Stimulated activated effector memory CD8-positive, alpha-beta T cell treated with anti-CD3 and anti-CD28 coated beads, Interleukin-12 subunit alpha, Interleukin-12 subunit beta, amount 100 ng/mL, for 72 hours (primary cell): ENCODE results near the gene TMBIM6.
"Not testable (repeated sequence)": the region's sequence is repeated elsewhere in the genome, so short reads cannot be mapped to it uniquely, and the experiment has no call there.

ENCODE experiments used
- ATAC-seq: fragments of 150-1000 bp; cut with Tn5 transposase; 2 replicates; pipeline ENCODE4 v1.10.0; 2021
- DNase-seq, 2 donors: peaks; one replicate each; pipeline ENCODE4 v3.0.0; 2021 to 2022; ENCODE audit warnings: low spot score in 2 of 2
- H3K27ac Mint-ChIP-seq: one replicate; pipeline ENCODE4 v1.8.0; 2022; ENCODE audit warnings: mild to moderate bottlenecking, mixed read lengths
- H3K36me3 Mint-ChIP-seq: one replicate; pipeline ENCODE4 v1.8.0; 2022; ENCODE audit warnings: mild to moderate bottlenecking, mixed read lengths
- H3K4me1 Mint-ChIP-seq: one replicate; pipeline ENCODE4 v1.8.0; 2022; ENCODE audit warnings: mixed read lengths
- H3K4me3 Mint-ChIP-seq: one replicate; pipeline ENCODE4 v1.8.0; 2022; ENCODE audit warnings: mild to moderate bottlenecking, mixed read lengths
- H3K9me3 Mint-ChIP-seq: one replicate; pipeline ENCODE4 v1.8.0; 2022; ENCODE audit warnings: mixed read lengths

The TMBIM6 gene

DNA sequence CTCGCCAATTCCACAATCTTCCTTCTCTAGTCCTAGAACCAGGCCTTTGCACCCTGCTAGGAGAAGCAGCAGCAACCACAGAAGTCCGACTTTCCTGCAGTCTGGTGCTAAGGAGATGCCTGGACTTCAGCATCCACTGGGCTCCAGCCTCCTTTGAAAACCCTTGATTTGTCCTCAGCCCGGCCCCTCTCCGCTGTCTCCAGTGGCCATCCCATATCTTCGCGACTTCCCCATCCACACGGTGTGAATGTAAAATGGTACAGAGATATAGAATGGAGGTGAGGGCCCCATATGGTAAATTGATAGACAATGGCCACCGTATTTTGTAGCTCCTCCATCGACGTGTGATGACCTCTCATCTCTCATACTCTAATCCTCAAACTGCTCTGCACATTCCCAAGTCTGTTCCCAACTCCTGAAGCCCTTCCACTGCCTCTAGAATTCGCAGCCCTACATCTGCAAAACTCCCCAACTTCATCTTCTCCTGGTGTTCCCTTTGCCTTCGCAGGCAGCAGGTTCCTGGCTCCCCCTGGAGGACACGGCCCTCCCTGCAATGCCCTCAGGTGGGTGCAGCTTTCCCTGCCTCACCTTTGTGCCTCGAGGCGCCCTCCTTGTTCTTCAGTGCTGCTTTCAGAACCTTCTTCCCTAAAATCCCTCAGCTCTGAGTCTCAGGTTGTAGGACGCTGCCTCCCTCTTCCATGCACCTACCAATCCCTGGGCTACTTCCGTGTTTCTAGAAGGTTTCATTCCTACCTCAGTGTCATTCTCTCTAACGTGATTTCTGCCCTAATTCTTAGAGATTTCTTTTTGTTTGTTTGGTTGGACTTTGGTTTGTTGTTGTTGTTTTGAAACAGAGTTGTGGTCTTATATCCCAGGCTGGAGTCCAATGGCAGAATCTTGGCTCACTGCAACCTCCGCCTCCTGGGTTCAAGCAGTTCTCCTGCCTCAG is 36.7 kb downstream of the TMBIM6 start:
- H3K9me3 Mint-ChIP-seq: no peaks in the 10 kb centered on the region
- H3K4me1 Mint-ChIP-seq: peaks cover 21% of the 10 kb centered on the region
- no peak overlapping the region for H3K4me3 Mint-ChIP-seq
- DNase-seq: peak; percentile 64 to 83
- H3K27ac Mint-ChIP-seq: no peak overlapping the region
- peaks cover 6% of the 10 kb centered on the region for H3K36me3 Mint-ChIP-seq
- ATAC-seq: peak; percentile 77

DNA sequence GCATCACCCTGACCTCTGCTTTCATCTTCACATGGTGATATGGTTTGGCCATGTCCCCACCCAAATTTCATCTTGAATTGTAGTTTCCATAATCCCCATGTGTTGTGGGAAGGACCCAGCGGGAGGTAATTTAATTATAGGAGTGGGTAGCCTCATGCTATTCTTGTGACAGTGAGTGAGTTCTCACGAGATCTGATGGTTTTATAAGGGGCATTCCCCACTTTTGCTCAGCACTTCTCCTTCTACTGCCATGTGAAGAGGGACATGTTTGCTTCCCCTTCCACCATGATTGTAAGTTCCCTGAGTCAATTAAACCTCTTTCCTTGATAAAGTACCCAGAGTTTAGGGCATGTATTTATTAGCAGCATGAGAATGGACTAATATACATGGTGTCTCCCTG is 38.2 kb downstream of the TMBIM6 start:
- Mint-ChIP-seq H3K4me3 (no peak overlapping the region), H3K4me1 (peaks cover 21% of the 10 kb centered on the region), H3K9me3 (no peaks in the 10 kb centered on the region), H3K27ac (no peak overlapping the region), H3K36me3 (peaks cover 6% of the 10 kb centered on the region)
- no peak for ATAC-seq
- DNase-seq: no peak

DNA sequence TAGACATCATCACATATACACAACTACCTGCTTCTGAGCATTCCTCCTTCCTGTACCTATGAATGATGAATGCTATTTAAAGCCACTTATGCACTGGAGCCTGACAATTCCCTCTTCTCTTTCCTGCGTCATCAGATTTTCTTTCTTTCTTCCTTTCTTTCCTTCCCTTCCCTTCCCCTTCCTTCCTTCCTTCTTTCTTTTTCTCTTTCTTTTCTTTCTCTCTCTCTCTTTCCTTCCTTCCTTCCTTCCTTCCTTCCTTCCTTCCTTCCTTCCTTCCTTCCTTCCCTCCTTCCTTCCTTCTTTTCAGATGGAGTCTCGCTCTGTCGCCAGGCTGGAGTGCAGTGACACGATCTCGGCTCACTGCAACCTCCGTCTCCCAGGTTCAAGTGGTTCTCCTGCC is 39.6 kb downstream of the TMBIM6 start:
- DNase-seq, H3K36me3 Mint-ChIP-seq, H3K27ac Mint-ChIP-seq, ATAC-seq, H3K4me3 Mint-ChIP-seq, H3K9me3 Mint-ChIP-seq: not testable (repeated sequence)
- peaks cover 21% of the 10 kb centered on the region for H3K4me1 Mint-ChIP-seq

DNA sequence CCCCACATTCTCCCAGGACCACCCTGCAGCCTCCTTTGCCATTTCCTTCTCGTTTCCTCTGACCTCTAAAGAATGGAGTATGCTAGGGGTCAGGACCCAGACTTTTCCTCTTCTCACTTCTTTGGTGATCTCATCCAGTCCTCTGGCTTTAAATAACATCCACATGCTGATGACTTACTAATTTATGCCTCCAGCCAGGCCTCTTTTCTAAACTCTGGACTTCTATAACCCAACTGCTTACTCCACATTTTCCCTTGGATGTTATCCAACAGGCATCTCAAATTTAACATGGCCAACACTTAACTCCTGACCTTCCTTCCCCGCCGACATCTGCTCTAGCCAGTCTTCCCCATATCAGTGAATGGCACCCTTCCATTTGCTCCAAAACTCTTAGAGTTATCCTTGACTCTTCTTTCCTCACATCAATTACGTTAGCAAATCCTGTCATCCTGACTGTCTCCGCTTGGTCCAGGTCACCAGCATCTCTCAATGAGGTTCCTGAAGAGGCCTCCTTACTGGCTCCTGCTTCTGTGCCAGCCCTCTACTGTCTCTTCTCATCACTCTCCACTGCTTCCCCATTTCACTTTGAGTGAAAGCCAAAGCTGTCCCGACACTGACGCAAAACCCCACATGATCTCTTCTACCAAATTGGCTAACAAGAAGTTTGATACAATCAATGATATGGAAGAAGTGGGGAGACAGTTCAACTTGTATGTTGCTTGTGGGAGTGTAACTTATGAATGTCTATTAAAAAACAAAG is 42.7 kb downstream of the TMBIM6 start:
- H3K9me3 Mint-ChIP-seq: peaks cover 2% of the 10 kb centered on the region
- H3K4me3 Mint-ChIP-seq: no peak overlapping the region
- H3K36me3 Mint-ChIP-seq: no peaks in the 10 kb centered on the region
- no peak for ATAC-seq
- no peaks in the 10 kb centered on the region for H3K4me1 Mint-ChIP-seq
- no peak overlapping the region for H3K27ac Mint-ChIP-seq
- DNase-seq: no peak

GRCh38 chr12:49784756-49785409 is 43.5 kb downstream of the TMBIM6 start:
- Mint-ChIP-seq H3K4me1 (no peaks in the 10 kb centered on the region), H3K27ac (no peak overlapping the region), H3K9me3 (peaks cover 2% of the 10 kb centered on the region), H3K36me3 (no peaks in the 10 kb centered on the region), H3K4me3 (no peak overlapping the region)
- ATAC-seq: no peak
- DNase-seq: no peak

DNA sequence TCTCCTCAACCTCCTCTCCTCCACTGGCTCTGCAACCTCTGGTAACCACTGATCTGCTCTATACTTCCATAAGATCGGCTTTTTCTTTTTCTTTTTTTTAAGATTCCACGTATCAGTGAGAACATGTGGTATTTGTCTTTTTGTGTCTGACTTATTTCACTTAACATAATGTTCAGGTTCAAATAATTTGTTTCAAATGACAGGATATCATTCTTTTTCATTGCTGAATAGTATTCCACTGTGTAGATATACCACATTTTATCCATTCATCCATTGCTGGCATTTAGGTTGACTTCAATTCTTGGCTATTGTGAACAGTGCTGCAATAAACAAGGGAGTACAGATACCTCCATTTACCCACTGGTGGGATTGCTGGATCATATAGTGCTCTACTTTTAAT is 46.3 kb downstream of the TMBIM6 start:
- ATAC-seq (no peak), DNase-seq (no peak)
- H3K36me3 Mint-ChIP-seq: no peaks in the 10 kb centered on the region
- peaks cover 2% of the 10 kb centered on the region for H3K9me3 Mint-ChIP-seq
- no peak overlapping the region for H3K27ac Mint-ChIP-seq
- H3K4me1 Mint-ChIP-seq: no peaks in the 10 kb centered on the region
- no peak overlapping the region for H3K4me3 Mint-ChIP-seq

GRCh38 chr12:49789992-49790391 is 48.6 kb downstream of the TMBIM6 start:
- H3K4me1 Mint-ChIP-seq: no peaks in the 10 kb centered on the region
- H3K4me3 Mint-ChIP-seq: no peak overlapping the region
- ATAC-seq (no peak), DNase-seq (no peak)
- H3K36me3 Mint-ChIP-seq: no peaks in the 10 kb centered on the region
- no peak overlapping the region for H3K27ac Mint-ChIP-seq
- peaks cover 2% of the 10 kb centered on the region for H3K9me3 Mint-ChIP-seq

GRCh38 chr12:49790741-49791555 is 49.6 kb downstream of the TMBIM6 start:
- no peak overlapping the region for H3K4me3 Mint-ChIP-seq
- H3K9me3 Mint-ChIP-seq: peaks cover 2% of the 10 kb centered on the region
- no peaks in the 10 kb centered on the region for H3K36me3 Mint-ChIP-seq
- ATAC-seq (no peak), DNase-seq (no peak)
- H3K4me1 Mint-ChIP-seq: no peaks in the 10 kb centered on the region
- no peak overlapping the region for H3K27ac Mint-ChIP-seq

GRCh38 chr12:49791700-49792099 is 50.3 kb downstream of the TMBIM6 start:
- no peaks in the 10 kb centered on the region for H3K4me1 Mint-ChIP-seq
- ATAC-seq (no peak), DNase-seq (no peak)
- peaks cover 2% of the 10 kb centered on the region for H3K9me3 Mint-ChIP-seq
- H3K36me3 Mint-ChIP-seq: no peaks in the 10 kb centered on the region
- no peak overlapping the region for H3K4me3 Mint-ChIP-seq
- no peak overlapping the region for H3K27ac Mint-ChIP-seq

DNA sequence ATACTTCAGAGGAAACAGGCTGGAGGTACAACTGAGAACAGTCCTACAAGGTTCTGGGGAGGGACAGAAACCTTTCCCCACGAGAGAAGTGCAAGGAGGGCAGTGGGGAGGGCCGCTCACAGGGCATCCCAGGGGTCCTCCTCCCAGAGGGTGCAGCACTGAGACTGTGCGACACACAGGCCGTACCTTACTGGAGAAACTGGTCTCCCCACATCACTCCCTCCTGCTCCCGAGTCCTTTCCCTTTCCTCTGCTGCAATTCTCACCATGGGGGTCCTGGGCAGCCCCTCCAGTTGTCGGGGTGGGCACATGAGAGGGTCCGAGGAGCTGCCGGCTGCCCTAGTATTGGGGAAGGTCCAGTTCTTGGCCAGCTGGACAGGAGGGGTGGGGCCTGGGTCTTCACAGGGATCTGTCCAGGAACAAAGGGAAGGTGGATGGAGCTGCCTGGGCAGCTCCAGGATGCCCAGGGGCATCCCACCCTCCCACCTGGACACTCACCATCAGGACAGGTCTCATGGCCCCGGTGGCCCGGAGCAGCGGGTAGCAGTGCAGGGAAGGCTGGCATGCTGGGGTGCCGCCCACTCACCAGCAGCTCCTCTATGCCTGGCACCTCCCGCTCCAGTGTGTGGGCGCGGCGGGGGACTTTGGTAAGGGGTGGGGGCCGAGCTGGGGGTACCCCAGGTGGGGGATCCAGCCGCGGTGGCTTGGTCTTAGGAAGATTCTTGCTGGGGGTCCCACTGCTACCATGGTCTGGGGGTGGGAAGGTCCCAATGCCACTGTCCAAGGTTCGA is 51.0 kb downstream of the TMBIM6 start:
- no peaks in the 10 kb centered on the region for H3K36me3 Mint-ChIP-seq
- no peak overlapping the region for H3K27ac Mint-ChIP-seq
- peaks cover 2% of the 10 kb centered on the region for H3K9me3 Mint-ChIP-seq
- H3K4me1 Mint-ChIP-seq: no peaks in the 10 kb centered on the region
- H3K4me3 Mint-ChIP-seq: no peak overlapping the region
- ATAC-seq: no peak
- DNase-seq: no peak

DNA sequence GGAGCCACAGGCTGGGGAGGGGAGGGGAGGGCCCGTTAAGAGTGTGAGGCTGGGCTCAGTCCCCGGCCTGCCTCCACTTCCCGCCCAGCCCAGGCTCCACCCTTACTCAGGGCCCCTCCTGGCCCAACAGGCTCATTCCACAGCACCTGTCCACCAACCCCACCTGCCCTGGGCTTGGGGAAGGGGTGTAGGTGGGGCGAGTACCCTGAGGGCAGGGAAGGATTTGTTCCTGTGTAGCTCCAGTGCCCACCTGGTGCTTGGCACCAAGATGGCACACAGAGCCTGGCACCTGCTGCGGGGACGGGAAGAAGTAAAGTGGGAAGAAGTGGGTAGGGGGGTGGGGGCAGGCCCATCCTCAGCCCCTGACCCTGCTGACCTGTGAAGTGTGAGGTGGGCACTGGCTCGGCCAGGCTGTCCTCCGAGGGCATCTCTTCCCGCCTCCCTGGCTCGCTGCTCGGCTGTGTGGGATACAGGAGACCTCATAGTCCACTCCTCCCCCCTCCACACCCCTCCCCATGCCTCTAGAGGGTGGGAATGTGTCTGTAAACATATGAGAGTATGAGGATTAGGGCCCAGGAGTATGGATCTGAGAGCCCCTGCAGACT is 51.7 kb downstream of the TMBIM6 start:
- Mint-ChIP-seq H3K36me3 (no peaks in the 10 kb centered on the region), H3K27ac (no peak overlapping the region), H3K9me3 (no peaks in the 10 kb centered on the region), H3K4me1 (no peaks in the 10 kb centered on the region), H3K4me3 (no peak overlapping the region)
- DNase-seq (no peak), ATAC-seq (no peak)

GRCh38 chr12:49793620-49794019 is 52.3 kb downstream of the TMBIM6 start:
- Mint-ChIP-seq H3K36me3 (no peaks in the 10 kb centered on the region), H3K4me3 (no peak overlapping the region), H3K27ac (no peak overlapping the region), H3K4me1 (no peaks in the 10 kb centered on the region), H3K9me3 (no peaks in the 10 kb centered on the region)
- DNase-seq (no peak), ATAC-seq (no peak)

DNA sequence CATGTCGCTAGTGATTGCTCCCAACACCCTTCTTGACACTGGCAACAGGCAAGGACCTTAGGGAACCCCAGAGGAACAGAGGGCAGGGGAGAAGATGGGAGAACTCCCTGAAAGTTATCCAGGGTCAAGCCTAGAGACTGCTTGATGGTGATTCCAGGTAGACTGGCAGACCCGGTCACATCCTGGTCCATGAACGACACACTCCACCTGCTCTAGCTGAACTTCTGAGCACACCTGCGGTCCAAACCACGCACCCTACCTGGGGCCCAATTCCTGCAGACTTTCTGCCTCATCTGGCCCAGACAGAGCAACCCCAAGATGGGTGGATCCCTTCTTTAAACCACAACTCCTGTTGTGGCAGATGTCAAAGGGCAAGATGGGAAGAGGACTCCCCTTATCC is 52.7 kb downstream of the TMBIM6 start:
- no peak for ATAC-seq
- Mint-ChIP-seq H3K36me3 (no peaks in the 10 kb centered on the region), H3K4me1 (no peaks in the 10 kb centered on the region), H3K9me3 (no peaks in the 10 kb centered on the region), H3K27ac (no peak overlapping the region), H3K4me3 (no peak overlapping the region)
- no peak for DNase-seq
